Left ventricle myocardium superior (tissue), 1 donor: ENCODE data around the gene SAMD14. TPM values are rescaled to one million over a fixed set of nuclear protein-coding genes. Genes with fewer than 3 reads are reported as not detected.

ENCODE experiments used
- ATAC-seq: fragments of 200-7000 bp; cut with Tn5 transposase; one replicate; pipeline ENCODE4 v1.9.1; 2020; ENCODE audit warnings: mild to moderate bottlenecking, moderate library complexity
- DNase-seq: peaks from one replicate; pipeline ENCODE4 v3.0.0-alpha.2; 2020
- intact Hi-C: fragments of 100-400 bp; cut with micrococcal nuclease; formaldehyde crosslinking; loops from one replicate; pipeline ENCODE4 v1.11.0; 2022
- long read RNA-seq: library from polyadenylated mRNA; unstranded; transcript quantifications from one replicate; pipeline ENCODE4 v2.0.0, GENCODE V29; 2021
- total RNA-seq: library from RNA; stranded (reverse); fragmentation: NEBNext Ultra II Directional; extraction: Animal tissue kit (Norgen Biotek cat#: 25700); gene quantifications from one replicate; pipeline ENCODE4 v1.2.1, GENCODE V29; 2021
- donor health status: DM: no; HTN: yes; CAD: no; lungs with severe emphysema.

Gene SAMD14
- 1.2 TPM for total RNA-seq
- long read RNA-seq, partial matches to known transcripts, result 0 of 2 reads
- long read RNA-seq, other reads (novel, unspliced or antisense), result 2 of 2 reads

DNA sequence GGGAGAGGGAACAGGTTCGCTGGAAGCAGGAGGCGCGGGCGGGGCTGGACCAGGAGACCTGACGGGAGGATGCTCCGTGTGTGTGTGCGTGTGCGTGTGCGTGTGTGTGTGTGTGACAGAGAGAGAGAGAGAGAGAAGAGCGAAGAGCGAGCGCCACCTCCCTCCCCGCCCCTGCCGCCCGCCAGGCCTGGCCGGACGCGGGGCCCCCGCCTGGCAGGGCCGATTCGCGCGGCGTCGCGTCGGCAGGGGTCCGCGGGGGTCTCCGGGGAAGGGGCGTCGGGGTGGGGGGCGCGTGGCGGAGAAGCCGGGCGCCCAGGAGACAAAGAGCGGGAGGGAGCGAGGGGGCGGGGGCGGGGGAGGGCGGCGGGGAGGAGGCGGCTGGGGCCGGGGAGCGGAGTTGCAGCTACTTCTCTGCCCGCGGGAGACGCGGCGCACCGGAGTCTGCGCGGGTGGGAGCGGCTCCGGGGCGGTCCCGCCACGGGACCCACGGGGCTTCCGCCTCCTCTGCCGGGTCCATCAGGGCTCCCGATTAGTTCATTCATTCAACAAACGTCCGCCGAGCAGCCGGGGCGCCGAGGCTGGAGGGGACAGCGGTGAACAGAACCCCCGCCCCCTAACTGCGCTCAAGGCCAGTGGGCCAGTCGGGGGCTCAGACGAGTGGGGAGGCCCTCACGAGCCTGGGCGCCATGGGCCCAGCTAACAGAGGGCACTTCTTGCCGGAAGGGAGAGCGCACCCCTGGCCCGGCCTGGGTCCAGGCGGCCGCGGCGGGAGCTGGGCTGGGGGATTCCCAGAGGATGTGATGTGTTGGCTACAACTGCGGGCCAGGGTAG is at the start of gene SAMD14:
TSS of gene SAMD14 (minus strand) at position 433 of the 831 bp plus-strand sequence. CDS start 5,201 bp downstream, outside the sequence.
- peak; percentile 57 for DNase-seq
- intact Hi-C loops, result no loop called here
- peak; percentile 44 for ATAC-seq

DNA sequence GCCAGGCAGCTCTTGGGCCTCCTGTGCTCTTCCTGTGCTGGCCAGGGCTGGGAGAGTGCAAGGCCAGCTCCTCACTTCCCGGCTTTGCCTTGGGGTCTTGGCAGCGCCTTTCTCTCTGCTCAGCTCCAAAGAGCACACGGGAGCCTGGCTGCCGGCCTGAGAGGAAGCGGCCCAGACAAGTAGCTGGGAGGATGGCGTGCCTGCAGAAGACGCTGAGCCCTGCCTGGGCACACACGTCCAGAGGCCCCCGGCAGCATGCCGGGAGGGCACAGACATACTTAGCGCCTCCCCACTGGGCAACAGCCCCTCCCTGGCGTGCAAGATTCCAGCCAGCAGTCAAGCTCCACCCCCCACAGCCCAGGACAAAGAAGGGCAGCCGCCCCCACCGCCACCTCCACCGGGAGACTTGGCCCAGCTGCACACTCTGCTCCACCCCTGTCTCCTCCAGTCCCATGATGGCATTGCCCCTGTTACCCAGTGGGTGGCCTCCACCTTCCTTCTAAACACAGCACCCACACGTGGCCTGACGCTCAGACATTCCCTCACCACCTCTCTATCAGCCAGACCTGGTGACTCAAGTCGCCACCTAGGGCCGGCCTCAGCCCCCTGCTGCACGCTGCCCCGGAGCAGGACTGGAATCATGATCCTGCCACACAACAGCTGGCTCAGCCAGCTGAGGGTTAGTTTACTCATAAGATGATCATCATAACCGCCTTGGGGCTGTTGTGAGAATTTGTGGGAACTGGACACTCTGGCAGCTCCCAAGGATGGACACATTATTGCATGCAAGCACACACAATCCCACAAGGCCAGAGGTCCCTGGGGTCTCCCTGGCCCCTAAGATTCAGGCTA is 48.2 kb upstream of the SAMD14 start:
- ATAC-seq, result peak; percentile 87
- intact Hi-C loops, result no loop called here
- peak; percentile 89 for DNase-seq

DNA sequence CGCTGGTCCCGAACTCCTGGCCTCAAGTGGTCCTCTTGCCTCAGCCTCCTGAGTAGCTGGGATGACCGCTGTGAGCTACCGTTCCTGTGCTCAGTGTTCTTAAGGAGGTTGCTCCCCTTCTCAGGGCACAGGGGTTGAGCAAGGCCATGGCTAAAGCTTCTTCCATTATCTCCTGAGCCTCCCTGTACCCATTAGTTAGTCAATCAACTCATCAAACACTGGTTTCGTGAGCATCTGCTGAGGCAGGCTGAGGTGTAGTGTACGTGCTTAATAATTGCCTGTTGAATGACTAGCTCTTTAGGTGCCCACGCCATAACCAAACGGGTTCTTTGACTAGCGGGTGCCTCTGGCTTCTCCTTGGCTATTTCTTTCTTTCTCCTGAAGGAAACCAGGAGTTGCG is 47.5 kb upstream of the SAMD14 start:
- DNase-seq (no peak), ATAC-seq (no peak)
- intact Hi-C loops, result no loop called here

DNA sequence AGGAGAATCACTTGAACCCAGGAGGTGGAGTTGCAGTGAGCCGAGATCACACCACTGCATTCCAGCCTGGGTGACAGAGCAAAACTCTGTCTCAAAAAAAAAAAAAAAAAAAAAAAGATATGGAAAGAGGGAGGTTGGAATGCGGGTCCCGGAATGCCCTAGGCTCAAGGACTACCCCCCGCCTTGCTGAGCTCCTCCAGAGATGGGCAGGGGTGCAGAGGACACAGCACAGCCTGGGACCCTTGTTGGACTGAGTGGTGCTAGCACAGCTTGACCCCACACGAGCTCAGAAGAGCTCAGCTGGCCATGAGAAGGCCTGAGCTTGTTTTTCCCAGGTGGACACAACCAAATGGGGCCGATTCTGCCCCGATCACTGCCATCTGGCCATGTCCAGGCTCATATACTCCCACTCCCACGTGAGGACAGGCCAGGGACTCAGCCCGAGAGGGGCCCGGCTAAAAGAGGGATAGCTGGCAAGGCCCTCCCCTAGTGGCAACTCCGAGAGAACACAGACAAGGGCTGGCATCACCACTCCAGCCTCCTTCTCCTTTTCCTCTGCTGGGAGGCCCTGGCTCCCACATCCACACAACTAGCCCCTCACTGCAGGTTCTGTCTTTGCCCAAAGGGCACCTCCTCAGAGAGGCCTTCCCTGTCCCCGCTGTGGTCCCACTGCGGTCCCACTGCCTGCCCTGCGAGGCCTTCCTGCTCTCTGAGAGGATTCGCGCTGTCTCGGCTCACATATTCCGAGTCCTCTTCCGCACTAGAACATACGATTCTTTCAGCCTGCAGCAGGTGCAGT is 46.8 kb upstream of the SAMD14 start:
- intact Hi-C loops, result no loop called here
- DNase-seq (no peak), ATAC-seq (peak; percentile 7)

DNA sequence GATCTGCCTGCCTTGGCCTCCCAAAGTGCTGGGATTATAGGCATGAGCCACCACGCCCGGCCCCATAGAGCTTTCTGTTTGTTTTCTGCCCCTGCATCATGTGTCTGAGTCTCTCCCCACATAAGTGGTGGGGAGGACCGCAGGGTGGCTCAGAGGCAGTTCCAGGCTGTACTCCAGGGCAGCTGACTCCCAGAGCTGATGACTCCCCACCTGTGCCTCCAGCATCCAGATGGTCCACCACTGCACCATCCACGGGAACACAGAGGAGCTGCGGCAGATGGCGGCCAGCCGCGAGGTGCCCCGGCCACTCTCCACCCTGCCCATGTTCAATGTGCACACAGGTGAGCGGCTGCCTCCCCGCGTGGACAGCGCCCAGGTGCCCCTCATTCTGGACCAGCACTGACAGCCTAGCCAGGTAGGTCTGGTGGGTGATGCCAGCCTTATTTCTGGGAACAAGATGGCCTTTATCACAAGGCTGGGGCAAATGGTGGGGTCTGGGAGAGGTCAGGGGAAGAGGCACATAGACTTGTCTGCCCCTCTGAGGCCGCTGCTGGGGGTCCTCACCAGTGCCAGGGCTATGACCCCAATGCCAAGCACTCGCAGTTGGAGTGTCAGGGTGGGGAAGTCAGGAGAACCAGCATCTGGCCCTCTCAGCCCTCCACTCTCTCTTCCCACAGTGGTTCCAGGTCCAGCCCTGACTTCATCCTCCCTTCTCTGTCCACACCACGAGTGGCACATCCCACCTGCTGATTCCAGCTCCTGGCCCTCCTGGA is 45.3 kb upstream of the SAMD14 start:
- DNase-seq (no peak), ATAC-seq (no peak)
- intact Hi-C loops, result no loop called here

DNA sequence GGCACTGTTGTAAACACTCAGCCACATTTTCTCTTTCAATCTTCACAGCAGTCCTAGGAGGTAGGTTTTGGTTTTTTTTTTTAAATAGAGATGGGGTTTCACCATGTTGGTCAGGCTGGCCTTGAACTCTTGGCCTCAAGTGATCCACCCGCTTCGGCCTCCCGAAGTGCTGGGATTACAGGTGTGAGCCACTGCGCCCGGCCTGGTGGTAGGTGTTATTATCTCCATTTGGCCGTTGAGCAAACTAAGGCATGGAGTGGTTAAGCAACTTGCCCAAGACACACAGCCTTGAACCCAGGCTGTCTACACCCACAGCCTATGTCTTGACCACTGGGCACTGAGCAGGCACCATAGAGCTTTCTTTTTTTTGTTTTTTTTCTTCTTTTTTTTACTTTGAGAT is 44.5 kb upstream of the SAMD14 start:
- intact Hi-C loops, result no loop called here
- ATAC-seq (no peak), DNase-seq (no peak)

DNA sequence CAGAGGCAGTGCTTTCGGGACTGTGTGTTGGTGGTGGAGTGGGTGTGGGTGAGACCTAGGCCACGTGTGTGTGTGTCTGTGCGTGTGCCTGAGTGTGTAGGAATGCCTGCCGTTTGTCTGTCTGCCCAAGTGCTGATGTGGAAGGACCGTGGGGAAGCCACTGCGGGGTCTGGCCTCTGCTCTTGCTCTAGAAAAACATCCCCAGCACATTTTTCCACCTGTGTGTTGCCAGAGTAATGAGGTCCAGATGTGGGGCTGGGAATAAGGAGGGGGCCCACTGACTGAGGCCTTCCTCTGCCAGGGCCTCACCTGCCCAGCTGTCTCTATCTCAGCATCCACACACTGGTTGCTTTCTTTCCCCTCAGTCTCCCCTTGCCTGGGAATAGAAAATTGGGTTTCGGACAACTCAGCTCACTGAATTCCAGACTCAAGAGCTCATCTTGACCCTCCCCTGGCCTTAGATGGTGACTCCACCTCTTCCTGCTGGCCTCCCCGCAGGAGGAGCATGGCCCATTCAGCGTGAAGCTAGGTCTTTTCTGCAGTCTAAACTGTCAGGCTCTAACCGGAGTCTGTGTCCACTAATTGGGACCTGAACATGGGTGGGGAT is 43.5 kb upstream of the SAMD14 start:
- ATAC-seq, result peak; percentile 1
- DNase-seq, result no peak
- intact Hi-C loops, result no loop called here

DNA sequence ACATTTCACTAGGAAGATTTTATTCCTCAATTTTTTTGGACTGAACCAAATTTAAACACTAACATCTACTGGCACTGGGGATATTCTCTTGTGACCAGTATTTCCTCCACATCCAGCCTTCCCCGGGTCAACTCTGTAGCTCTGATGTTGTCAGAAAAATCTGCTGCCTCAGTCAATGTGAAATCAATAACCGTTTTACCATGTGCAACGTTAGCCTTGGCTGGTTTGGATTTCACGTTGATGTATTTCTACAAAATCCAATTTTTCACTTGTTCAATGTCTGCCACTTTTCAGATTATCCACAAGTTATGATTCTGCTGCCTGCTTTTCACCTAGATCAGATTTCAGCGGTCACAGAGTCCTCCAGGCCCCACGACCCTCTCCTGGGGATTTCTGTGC is 43.0 kb upstream of the SAMD14 start:
- no peak for ATAC-seq
- DNase-seq, result no peak
- intact Hi-C loops, result no loop called here

DNA sequence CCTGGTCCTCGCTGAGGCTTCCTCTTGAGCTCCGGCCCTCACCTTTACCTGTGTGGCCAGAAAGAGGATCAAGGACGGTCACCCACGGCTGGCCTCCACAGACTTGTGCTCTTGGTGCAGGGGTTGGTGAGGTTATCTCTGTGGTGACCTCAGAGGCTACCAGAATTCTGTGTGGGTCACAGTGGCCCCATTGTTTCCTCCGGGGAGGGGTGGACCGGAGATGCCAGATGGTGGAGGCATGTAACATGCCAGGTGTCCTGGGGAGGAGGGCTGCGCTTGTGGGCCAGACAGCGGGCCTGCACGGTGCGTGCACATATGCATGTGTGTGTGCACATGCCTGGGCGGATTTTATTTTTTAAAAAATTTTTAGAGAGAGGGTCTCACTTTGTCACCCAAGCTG is 42.2 kb upstream of the SAMD14 start:
- intact Hi-C loops, result no loop called here
- no peak for ATAC-seq
- DNase-seq, result no peak

DNA sequence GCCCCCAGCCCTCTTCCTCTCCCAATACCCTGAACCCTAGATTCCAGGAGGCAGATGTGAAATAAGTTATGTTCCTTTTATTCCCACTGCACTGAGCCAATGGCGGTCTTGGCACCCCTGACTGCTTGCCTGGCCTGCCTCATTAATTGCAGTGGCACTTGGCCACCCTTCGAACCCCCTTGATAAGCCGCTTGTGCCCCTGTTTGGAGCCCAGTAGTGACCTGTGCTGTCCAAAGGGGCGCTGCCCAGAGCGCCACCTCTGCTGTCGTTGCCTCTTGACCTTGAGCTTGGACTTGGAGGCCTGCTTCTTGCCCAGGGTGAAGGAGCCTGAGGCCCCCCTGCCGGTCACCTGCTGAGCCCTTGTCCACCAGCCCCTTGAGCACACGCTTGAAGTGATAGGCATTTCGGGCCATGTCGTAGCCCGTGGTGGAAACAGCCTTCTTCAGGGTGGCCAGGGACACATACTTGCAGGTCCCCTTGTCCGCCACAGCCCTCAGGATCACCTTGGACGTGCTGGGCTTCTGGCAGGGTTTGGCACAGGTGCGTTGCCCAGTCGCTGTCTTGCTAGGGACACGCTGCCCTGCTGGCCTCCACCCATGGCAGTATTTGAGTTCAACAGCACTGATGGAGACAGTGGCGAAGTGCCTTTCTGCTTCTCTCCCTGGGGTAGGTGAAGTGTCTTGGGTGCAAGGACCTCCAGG is 41.6 kb upstream of the SAMD14 start:
- ATAC-seq, result peak; percentile 6
- intact Hi-C loops, result no loop called here
- DNase-seq, result no peak

DNA sequence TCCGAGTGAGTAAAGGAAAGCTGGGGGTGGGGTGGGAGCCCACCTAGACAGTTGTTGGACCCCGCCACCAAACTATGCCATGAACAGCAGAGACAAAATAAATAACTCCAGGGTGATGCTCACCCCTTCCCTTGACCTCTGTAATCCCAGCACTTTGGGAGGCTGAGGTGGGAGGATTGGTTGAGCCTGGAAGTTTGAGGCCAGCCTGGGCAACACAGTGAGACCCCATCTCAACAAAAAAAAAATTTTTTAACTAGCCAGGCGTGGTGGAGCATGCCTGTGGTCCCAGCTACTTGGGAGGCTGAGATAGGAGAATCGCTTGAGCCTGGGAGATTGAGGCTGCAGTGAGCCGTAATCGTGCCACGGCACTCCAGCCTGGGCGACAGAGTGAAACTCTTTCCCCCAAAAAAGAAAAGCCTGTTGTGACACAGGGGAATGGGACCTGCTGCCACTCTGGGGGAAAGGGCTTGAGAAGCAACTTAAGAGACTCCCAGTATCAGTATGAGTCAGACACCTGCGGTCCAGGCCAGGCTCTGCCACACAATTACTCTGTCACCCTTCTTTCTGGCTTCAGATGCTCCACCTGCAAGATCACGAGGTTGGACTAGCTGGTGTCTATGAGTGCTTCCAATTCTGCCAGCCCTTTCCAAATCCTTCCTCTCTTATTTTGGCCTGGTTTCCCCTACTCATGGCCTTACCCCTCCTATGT is 40.9 kb upstream of the SAMD14 start:
- no peak for DNase-seq
- intact Hi-C loops, result no loop called here
- ATAC-seq, result peak; percentile 29

DNA sequence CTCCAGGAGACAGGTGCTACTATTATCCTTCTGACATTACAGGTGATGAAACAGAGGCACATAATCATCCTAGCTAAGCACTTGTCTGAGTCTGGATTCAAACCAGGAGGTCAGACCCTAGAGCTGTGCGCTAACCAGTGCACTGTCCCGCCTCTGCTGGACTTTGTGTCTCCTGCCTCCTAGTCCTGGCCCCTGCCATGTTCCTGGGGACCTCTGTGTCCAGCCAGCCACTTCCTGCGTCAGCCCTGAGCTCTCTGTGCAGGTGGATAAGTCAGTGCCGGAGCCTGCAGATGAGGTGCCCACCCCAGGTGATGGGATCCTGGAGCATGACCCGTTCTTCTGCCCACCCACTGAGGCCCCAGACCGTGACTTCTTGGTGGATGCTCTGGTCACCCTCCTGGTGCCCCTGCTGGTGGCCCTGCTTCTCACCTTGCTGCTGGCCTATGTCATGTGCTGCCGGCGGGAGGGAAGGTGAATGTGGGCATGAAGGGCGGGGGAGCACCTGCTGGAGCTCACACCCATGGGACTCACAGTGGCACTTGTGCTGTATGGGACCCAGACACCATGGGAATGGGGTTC is 40.0 kb upstream of the SAMD14 start:
- no peak for ATAC-seq
- intact Hi-C loops, result loop anchor here (10.0 kb wide), 1 partner anchor 65 kb away; no protein-coding TSS in a partner anchor
- no peak for DNase-seq

DNA sequence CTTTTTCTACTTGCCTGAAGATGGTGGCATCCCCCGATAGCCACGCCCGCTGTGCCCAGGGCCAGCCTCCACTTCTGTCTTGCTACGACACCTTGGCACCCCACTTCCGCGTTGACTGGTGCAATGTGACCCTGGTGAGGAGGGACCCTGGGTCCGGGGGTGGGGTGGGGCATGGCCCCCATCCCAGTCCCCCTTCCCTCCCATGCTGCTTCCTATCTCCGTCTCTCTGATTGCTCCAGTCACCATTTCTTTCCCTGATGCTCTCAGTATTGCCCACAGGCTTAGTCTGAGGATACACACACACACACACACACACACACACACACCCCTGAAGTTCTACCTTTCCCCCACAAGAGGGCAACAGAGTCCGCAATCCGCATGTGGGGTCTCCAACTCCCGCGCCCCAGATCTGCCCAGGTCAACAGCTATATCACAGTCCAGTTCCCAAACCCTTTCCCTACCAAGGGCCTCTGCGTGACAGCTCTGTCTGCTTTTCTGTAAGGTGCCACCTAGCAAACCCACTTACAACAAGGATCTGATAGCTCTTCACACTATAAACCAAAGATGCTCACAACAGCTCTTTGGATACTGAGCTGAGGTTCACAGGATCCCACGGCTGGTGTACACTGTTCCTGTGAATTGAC is 39.3 kb upstream of the SAMD14 start:
- peak; percentile 6 for ATAC-seq
- intact Hi-C loops, result loop anchor here (10.0 kb wide), 1 partner anchor 64 kb away; no protein-coding TSS in a partner anchor
- no peak for DNase-seq

DNA sequence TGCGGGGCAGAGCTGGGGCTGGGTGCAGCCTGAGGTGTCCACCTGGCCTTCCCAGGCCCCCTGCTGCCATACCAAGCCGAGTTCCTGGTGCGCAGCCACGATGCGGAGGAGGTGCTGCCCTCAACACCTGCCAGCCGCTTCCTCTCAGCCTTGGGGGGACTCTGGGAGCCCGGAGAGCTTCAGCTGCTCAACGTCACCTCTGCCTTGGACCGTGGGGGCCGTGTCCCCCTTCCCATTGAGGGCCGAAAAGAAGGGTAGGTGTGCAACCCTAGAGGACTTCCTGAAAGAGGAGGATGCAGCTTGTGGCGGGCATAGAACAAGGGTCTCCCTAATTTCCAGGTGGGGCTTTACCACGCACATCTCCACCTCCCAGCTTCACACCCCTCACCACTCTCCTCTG is 38.4 kb upstream of the SAMD14 start:
- intact Hi-C loops, result loop anchor here (10.0 kb wide), 1 partner anchor 64 kb away; no protein-coding TSS in a partner anchor
- no peak for DNase-seq
- ATAC-seq, result no peak

DNA sequence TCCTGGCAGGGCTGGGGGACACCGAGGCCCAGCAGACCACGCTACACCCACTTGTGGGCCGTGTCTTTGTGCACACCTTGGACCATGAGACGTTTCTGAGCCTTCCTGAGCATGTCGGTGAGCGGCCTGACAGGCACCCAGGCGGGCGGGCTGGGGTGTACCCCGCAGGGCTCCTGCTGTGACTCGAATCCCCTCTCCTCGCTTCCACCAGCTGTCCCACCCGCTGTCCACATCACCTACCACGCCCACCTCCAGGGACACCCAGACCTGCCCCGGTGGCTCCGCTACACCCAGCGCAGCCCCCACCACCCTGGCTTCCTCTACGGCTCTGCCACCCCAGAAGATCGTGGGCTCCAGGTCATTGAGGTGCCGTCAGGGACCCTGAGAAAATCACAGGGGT is 37.4 kb upstream of the SAMD14 start:
- DNase-seq, result no peak
- intact Hi-C loops, result loop anchor here (10.0 kb wide), 1 partner anchor 63 kb away; no protein-coding TSS in a partner anchor
- no peak for ATAC-seq
